Measurements from ENCODE around the gene SEPTIN8.
"Not testable (repeated sequence)": the region's sequence is repeated elsewhere in the genome, so short reads cannot be mapped to it uniquely, and the experiment has no call there.

The SEPTIN8 gene

GRCh38 chr5:132812123-132812765, 35.2 kb upstream of the SEPTIN8 start:
- DNase-seq (ENCODE audit: low spot score), result no peak

GRCh38 chr5:132810605-132811004, 33.6 kb upstream of the SEPTIN8 start:
- DNase-seq (ENCODE audit: low spot score), result no peak

GRCh38 chr5:132808866-132809265, 31.8 kb upstream of the SEPTIN8 start:
- no peak for DNase-seq (ENCODE audit: low spot score)

GRCh38 chr5:132808448-132808847, 31.4 kb upstream of the SEPTIN8 start:
- DNase-seq (ENCODE audit: low spot score), result no peak

GRCh38 chr5:132807163-132807838, 30.3 kb upstream of the SEPTIN8 start:
- peak; percentile 92 for DNase-seq (ENCODE audit: low spot score)

- DNase-seq (ENCODE audit: low spot score), result not testable (repeated sequence)
Measured at GRCh38 chr5:132806804-132807162, 29.7 kb upstream of the SEPTIN8 start.

- not testable (repeated sequence) for DNase-seq (ENCODE audit: low spot score)
Measured at GRCh38 chr5:132805872-132806271, 28.8 kb upstream of the SEPTIN8 start.

GRCh38 chr5:132804219-132804618, 27.2 kb upstream of the SEPTIN8 start:
- DNase-seq (ENCODE audit: low spot score), result not testable (repeated sequence)

- DNase-seq (ENCODE audit: low spot score), result not testable (repeated sequence)
Measured at GRCh38 chr5:132802685-132803066, 25.6 kb upstream of the SEPTIN8 start.

- DNase-seq (ENCODE audit: low spot score), result no peak
Measured at GRCh38 chr5:132802044-132802684, 25.1 kb upstream of the SEPTIN8 start.

- DNase-seq (ENCODE audit: low spot score), result no peak
Measured at GRCh38 chr5:132800545-132800944, 23.5 kb upstream of the SEPTIN8 start.

GRCh38 chr5:132799392-132799791, 22.4 kb upstream of the SEPTIN8 start:
- no peak for DNase-seq (ENCODE audit: low spot score)

GRCh38 chr5:132797651-132798050, 20.6 kb upstream of the SEPTIN8 start:
- no peak for DNase-seq (ENCODE audit: low spot score)

- DNase-seq (ENCODE audit: low spot score), result no peak
Measured at GRCh38 chr5:132791026-132791425, 14.0 kb upstream of the SEPTIN8 start.

GRCh38 chr5:132790201-132790865, 13.3 kb upstream of the SEPTIN8 start:
- no peak for DNase-seq (ENCODE audit: low spot score)

GRCh38 chr5:132788990-132789886, 12.2 kb upstream of the SEPTIN8 start:
- DNase-seq (ENCODE audit: low spot score), result no peak

GRCh38 chr5:132788508-132788907, 11.5 kb upstream of the SEPTIN8 start:
- DNase-seq (ENCODE audit: low spot score), result no peak

- DNase-seq (ENCODE audit: low spot score), result no peak
Measured at GRCh38 chr5:132787076-132787475, 10.0 kb upstream of the SEPTIN8 start.

GRCh38 chr5:132785864-132786263, 8.8 kb upstream of the SEPTIN8 start:
- DNase-seq (ENCODE audit: low spot score), result no peak

GRCh38 chr5:132785365-132785764, 8.3 kb upstream of the SEPTIN8 start:
- no peak for DNase-seq (ENCODE audit: low spot score)

GRCh38 chr5:132782101-132782500, 5.1 kb upstream of the SEPTIN8 start:
- DNase-seq (ENCODE audit: low spot score), result no peak

- DNase-seq (ENCODE audit: low spot score), result no peak
Measured at GRCh38 chr5:132781029-132781428, 4.0 kb upstream of the SEPTIN8 start.
